DMS114 treated with DMSO at 0.1 percent for 48 hours (cell line): Measurements from ENCODE around the gene REELD1.

Source experiments
- DNase-seq: peaks from one replicate; lab custom pipeline; 2025; ENCODE audit not compliant: unreplicated experiment; lab: John Stamatoyannopoulos, UW

The REELD1 gene

DNA sequence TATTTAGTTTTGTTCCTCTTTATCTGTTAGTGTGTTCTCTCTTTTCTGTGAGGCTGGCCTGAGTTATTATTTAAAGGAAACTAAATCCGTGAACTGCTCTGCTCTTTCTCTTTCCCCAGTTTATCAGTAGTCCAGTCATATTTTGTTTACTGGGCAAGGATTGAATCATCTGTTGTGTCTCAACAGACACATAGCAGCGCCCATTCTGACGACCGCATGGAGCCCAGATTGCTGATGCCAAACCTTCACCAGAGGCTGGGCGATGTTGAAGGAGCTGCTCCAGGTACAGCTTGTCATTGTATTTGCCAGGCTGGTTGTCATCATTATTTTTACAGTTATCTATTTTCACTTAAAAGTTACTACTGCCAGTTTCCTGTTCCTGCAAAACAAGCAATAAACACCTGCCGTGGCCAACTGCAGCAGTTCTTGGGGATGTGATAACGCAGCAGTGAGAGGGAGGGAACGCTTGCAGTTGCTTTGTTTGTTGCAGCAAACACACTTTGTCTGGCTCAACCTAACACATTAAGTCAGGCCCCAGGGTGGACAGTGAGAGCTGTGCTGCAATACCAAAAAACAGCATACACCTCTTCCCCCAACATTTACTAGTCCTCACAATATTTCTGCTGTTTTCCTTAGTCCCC, 10.1 kb downstream of the REELD1 start:
- DNase-seq = no peak

- no peak for DNase-seq
Measured at GRCh38 chr4:146229406-146229805, 15.1 kb downstream of the REELD1 start.

DNA sequence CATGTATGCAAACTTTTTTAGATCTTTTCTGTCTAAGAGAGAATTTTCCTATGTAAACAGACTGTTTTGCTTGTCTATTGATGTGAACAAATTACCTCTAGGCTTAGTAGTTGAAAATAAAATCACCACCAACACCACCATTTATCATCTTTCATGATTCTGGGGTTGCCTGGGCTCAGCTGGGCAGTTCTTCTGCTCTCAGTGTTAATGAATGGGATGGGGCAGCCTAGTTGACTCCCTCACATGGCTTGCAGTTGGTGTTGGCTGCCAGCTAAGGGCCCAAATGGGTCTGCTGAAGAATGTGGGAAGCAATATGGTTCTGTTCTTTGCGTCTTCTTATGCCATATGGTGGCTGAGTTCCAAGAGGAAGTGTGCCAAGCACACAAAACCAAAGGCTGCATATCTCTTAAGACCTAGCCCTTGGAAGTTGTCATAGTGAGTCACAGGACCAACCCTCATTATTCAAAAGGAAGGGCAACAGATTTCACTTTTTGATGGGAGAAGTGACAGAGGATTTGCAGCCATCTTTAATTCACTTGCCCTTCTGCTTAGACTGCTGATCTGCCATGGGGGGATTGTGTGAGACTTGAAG, 17.9 kb downstream of the REELD1 start:
- no peak for DNase-seq

DNA sequence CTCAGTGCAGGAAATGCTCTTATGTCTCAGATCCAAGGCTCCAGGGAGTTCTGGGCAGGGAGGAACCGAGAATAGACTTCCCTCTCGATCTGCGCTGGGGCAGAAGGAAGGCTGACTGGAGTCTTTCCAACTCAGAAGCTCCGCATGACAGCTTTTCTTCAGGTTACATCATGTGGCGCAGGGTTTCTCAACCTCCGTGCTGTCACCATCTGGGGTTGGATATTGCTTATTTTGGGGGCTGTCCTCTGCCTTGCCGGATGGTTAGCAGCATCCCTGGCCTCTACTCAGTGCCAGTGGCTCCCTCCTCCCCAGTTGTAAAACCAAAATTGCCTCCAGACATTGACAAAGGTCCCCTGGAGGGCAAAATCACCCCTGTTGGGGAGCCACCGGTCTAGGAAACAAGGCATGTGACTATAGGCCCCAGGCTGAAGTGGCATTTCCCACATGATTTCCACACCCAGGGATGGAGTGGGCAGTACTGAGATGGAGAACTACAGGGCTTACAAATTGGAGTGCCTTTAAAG, 21.4 kb downstream of the REELD1 start:
- DNase-seq = no peak

DNA sequence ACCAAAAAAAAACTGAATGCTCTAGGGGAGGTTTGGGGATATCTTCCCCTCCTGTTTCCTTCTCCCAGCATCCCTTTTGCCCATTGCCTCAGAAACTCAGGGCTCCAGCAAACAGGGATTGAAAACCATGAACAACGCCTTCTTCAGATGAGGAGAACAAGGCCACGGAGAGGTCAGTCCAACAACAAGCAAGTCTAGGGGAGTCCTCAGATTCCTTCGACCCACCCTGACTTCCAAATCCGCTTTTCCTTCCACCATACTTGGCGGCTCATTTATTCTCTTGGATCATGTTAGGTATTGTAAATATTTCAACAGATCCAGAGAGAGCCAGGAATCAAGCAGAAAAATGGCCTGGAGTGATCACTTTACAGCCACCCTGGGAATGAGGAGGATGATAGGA, 21.9 kb downstream of the REELD1 start:
- no peak for DNase-seq

DNA sequence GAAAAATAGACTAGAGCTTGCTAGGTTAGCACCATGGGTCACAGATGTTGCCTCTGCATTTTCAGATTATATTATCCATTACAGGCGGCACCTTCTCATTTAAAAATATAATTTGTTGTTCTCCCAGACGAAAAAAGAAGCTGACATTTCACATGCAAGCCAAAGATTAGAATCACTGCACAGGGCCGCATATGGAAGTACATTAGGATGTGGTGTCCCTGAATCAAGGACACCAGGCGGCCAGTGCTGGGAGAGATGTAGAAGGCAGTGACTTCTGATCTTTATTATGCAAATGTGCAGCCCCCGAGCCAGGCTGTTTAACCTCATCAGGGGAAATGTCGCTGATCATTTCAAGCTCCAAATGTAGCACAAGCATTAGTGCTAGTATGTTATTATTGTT, 22.8 kb downstream of the REELD1 start:
- no peak for DNase-seq

GRCh38 chr4:146238107-146238506, 23.8 kb downstream of the REELD1 start:
- DNase-seq = no peak

GRCh38 chr4:146243141-146243882, 29.0 kb downstream of the REELD1 start:
- no peak for DNase-seq

DNA sequence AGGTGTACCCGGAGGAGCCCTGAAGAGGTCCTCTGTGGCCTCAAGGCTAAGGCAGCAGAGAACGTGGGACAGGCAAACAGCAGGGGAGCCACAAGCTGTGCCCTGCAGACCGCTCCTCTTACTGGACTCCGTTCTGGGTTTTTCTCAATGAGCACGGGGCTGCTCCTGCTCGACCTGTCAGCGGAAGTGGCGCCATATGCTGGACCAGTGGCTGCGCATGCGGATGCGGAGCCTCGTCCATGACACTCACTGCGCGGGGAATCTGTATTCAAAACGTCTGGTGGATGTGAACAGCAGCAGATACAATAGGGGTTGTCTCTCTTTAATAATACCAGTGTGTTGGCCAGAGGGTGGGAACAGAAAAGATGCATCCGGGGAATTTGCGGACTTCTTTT, 29.5 kb downstream of the REELD1 start:
- DNase-seq = no peak

DNA sequence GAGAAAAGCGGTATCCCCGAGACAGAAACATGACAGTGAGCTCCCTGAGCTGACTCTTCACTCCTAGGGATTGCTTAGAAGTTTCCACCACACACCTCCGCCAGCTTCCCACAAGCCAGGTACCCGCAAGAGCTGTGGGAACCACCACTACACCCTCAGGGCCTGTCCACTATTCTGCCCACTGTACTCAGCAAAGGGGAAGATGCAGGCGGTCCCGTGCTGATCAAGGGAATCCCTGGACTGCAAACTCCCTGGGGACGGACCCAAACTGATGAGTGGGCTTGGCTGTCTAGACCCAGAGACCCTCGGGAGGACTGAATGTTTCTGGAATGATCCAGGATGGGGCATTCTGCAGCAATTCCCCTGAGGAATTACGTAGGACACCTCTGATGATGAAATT, 30.2 kb downstream of the REELD1 start:
- no peak for DNase-seq

- DNase-seq = no peak
Measured at GRCh38 chr4:146245246-146245645, 30.9 kb downstream of the REELD1 start.

DNA sequence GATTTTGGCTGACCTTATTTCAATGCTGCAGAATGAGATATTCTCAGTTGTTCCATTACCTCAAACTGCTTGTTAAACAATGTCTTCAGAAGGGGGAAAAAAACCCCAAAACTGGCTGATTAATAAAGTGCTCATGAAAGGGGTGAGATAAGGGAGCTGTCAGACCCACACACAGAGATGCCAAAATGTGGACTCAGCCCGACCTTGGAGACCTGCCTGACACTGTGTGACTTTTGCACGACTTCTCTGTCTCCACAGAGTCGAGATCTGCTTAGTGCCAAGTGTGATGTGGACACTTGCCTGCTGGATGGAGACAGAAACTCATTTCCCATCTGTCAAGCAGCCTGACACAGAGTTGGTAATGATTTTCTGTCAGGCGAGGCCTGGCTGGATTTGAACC, 31.5 kb downstream of the REELD1 start:
- no peak for DNase-seq

GRCh38 chr4:146246381-146246780, 32.0 kb downstream of the REELD1 start:
- no peak for DNase-seq

DNA sequence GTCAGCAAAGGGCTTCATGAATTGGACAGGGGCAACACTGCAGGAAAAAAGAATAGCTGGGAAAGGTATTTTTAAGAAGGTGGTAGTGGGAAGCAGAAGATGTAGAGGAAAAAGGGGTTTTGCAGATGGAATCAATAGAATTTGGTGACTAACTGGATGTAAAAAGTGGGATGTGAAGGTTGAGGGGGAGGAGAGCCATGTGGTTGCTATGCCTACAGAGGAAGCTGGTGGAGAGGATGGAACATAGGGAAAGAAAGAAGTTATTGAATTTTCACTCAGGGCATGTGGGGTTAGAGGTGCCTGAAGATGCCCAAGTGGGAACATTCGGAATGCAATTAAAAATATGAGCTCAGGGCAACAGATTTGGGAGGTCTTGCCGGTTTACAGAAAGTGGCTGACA, 33.0 kb downstream of the REELD1 start:
- no peak for DNase-seq

- DNase-seq = no peak
Measured at GRCh38 chr4:146252969-146253611, 38.8 kb downstream of the REELD1 start.

- no peak for DNase-seq
Measured at GRCh38 chr4:146255463-146255862, 41.1 kb downstream of the REELD1 start.

- DNase-seq = no peak
Measured at GRCh38 chr4:146255874-146256273, 41.5 kb downstream of the REELD1 start.

- no peak for DNase-seq
Measured at GRCh38 chr4:146256328-146256727, 42.0 kb downstream of the REELD1 start.

DNA sequence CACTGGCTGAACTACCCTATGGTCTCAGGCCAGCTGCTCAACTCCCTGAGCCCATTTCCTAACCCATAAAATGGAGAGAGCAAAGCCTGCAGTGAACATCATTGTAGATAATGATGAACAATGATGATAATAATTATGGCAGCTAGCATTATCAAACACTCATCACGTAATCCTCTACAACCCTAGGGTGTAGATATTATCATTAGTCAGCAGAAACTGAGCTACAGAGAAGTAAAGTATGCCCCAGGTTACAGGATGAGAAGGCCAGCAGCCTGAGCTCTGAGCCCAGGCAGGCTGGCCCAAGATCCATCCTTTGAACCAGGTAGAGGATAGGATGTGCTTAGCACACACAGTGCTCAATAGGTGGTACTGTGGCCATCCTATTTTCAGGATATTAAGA, 43.2 kb downstream of the REELD1 start:
- DNase-seq = no peak

DNA sequence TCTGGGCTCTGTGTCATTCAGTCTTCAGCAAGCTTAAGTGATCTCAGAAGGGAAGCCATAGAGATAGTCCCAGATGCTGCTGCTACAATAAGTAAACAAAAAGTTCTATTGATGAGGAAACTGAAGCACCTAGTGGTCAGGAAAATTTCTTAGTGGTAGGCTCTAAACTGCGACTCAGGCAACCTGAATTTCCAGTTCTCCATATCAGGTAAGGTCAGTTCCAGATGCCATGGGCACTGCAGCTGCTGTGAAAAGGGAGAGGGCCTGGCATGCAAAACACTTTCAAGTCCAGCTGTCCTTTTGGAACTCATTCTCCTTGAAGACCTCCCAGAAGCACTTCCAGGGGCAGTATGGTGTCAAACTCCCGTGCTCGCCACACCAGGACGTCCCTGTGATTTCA, 46.2 kb downstream of the REELD1 start:
- DNase-seq = no peak

DNA sequence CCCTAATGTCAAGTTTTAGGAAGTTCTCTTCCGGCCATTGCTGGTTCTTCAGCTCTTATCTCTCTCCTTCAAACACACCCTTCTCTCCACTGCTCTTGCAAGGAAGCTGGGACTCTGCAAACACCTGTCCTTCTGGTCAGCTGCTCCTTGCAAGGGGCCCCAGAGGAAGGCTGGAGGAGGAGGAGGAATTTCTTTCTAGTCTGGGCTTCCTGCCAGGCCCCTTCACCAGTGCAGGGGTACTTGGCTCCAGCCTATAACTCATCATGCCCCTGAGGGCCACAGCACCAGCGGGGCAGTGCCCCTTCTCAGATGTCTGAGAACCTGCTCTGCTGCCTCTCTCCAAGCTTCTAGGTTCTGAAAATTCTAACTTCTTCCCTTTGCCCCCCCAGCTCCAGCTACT, 46.7 kb downstream of the REELD1 start:
- no peak for DNase-seq

GRCh38 chr4:146263793-146264192, 49.5 kb downstream of the REELD1 start:
- no peak for DNase-seq
